DND-41 (cell line): Measurements from ENCODE around the gene ZMIZ1.

ENCODE experiments used
- ATAC-seq: fragments of 200-7000 bp; cut with Tn5 transposase; 3 replicates; pipeline ENCODE4 v1.9.1; 2021; ENCODE audit warnings: low read depth; ENCODE audit not compliant: insufficient read depth
- DNase-seq: peaks from one replicate; pipeline ENCODE4 v3.0.0-alpha.2; 2020
- H2AFZ ChIP-seq: 2 replicates; pipeline ENCODE4 v1.6.0; 2012; ENCODE audit warnings: low read depth, low read length
- H3K27ac ChIP-seq: 2 replicates; pipeline ENCODE4 v1.5.1; 2012; ENCODE audit warnings: low read length, inconsistent platforms
- H3K27me3 ChIP-seq: fragments of 200-600 bp; sonication (generic); 2 replicates; pipeline ENCODE4 v1.6.0; 2012; ENCODE audit warnings: low read length, mild to moderate bottlenecking, inconsistent platforms; ENCODE audit not compliant: insufficient read depth, poor library complexity
- H3K36me3 ChIP-seq: 2 replicates; pipeline ENCODE4 v1.5.1; 2012; ENCODE audit warnings: low read length, inconsistent platforms; ENCODE audit not compliant: insufficient read depth
- H3K4me1 ChIP-seq: 2 replicates; pipeline ENCODE4 v1.5.1; 2012; ENCODE audit warnings: mild to moderate bottlenecking, low read length; ENCODE audit not compliant: insufficient read depth
- H3K4me2 ChIP-seq: 2 replicates; pipeline ENCODE4 v1.6.0; 2012; ENCODE audit warnings: mild to moderate bottlenecking, moderate library complexity, low read length, inconsistent platforms; ENCODE audit not compliant: insufficient read depth
- H3K4me3 ChIP-seq, 2 experiments: fragments of 200-600 bp in 1 of 2; shearing (Covaris generic) in 1 of 2; 2 replicates each; pipeline ENCODE4 v1.5.1; 2012 to 2016; ENCODE audit warnings: inconsistent platforms in 2 of 2, low read length in 2 of 2, mild to moderate bottlenecking in 2 of 2, low read depth in 1 of 2, moderate library complexity in 1 of 2
- H3K79me2 ChIP-seq: 2 replicates; pipeline ENCODE4 v1.6.0; 2012; ENCODE audit warnings: low read length, inconsistent platforms; ENCODE audit not compliant: insufficient read depth
- H3K9ac ChIP-seq: 2 replicates; pipeline ENCODE4 v1.6.0; 2012; ENCODE audit warnings: low read depth, mild to moderate bottlenecking, inconsistent platforms, low read length, moderate library complexity
- H3K9me3 ChIP-seq: 2 replicates; pipeline ENCODE4 v1.5.1; 2012; ENCODE audit warnings: low read length, moderate library complexity, mild to moderate bottlenecking, inconsistent platforms; ENCODE audit not compliant: insufficient read depth, severe bottlenecking
- H4K20me1 ChIP-seq: 2 replicates; pipeline ENCODE4 v1.6.0; 2012; ENCODE audit warnings: low read length; ENCODE audit not compliant: insufficient read depth
- CTCF ChIP-seq: IDR thresholded peaks from 2 replicates; pipeline ENCODE4 v1.5.1; 2012; ENCODE audit warnings: borderline replicate concordance, low read length, moderate library complexity, mild to moderate bottlenecking; ENCODE audit not compliant: poor library complexity, severe bottlenecking; ENCODE audit errors: extremely low read depth
- EZH2 ChIP-seq: IDR thresholded peaks from 3 replicates; pipeline ENCODE4 v1.6.1; 2012; ENCODE audit warnings: borderline replicate concordance, low read depth, mild to moderate bottlenecking, moderate library complexity, low read length, inconsistent platforms; ENCODE audit not compliant: severe bottlenecking

The ZMIZ1 gene

GRCh38 chr10:79200346-79200745 is 131.6 kb downstream of the ZMIZ1 start:
- DNase-seq (no peak), ATAC-seq (no peak)
- no peak for TF ChIP-seq CTCF
- no peak for TF ChIP-seq EZH2
- Histone ChIP-seq H3K9ac (no peak overlapping the region), H4K20me1 (peaks cover 47% of the 10 kb centered on the region), H3K79me2 (no peaks in the 10 kb centered on the region), H3K4me3 (no peak overlapping the region), H3K27ac (no peak overlapping the region), H3K36me3 (peaks cover 54% of the 10 kb centered on the region), H2AFZ (no peak overlapping the region), H3K4me2 (no peak overlapping the region), H3K9me3 (no peaks in the 10 kb centered on the region), H3K4me1 (no peaks in the 10 kb centered on the region), H3K27me3 (no peaks in the 10 kb centered on the region)

- Histone ChIP-seq H3K27me3 (no peaks in the 10 kb centered on the region), H2AFZ (no peak overlapping the region), H3K9me3 (no peaks in the 10 kb centered on the region), H3K9ac (no peak overlapping the region), H3K4me3 (no peak overlapping the region), H3K79me2 (no peaks in the 10 kb centered on the region), H4K20me1 (peaks cover 42% of the 10 kb centered on the region), H3K36me3 (peaks cover 62% of the 10 kb centered on the region), H3K4me2 (no peak overlapping the region), H3K27ac (no peak overlapping the region), H3K4me1 (no peaks in the 10 kb centered on the region)
- TF ChIP-seq EZH2 = no peak
- TF ChIP-seq CTCF = no peak
- ATAC-seq (no peak), DNase-seq (no peak)
Measured at GRCh38 chr10:79201706-79202105, 132.9 kb downstream of the ZMIZ1 start.

- no peak overlapping the region for H3K4me3 ChIP-seq
- peaks cover 62% of the 10 kb centered on the region for H3K36me3 ChIP-seq
- no peaks in the 10 kb centered on the region for H3K4me1 ChIP-seq
- ATAC-seq (peak; percentile 74), DNase-seq (peak; percentile 54)
- no peak for TF ChIP-seq EZH2
- TF ChIP-seq CTCF = peak; percentile 58
- H4K20me1 ChIP-seq = peaks cover 35% of the 10 kb centered on the region
- no peak overlapping the region for H3K27ac ChIP-seq
- no peak overlapping the region for H2AFZ ChIP-seq
- H3K9ac ChIP-seq = no peak overlapping the region
- no peaks in the 10 kb centered on the region for H3K9me3 ChIP-seq
- H3K4me2 ChIP-seq = no peak overlapping the region
- no peaks in the 10 kb centered on the region for H3K79me2 ChIP-seq
- no peaks in the 10 kb centered on the region for H3K27me3 ChIP-seq
Measured at GRCh38 chr10:79202188-79203013, 133.6 kb downstream of the ZMIZ1 start.
